HG03521 (cell line): ENCODE measurements around the gene PGM1.

ENCODE experiments used
- ATAC-seq: cut with Tn5 transposase; IDR thresholded peaks from one replicate; pipeline ENCODE4 v1.9.1; 2021; ENCODE audit warnings: mild to moderate bottlenecking, moderate library complexity; ENCODE audit not compliant: unreplicated experiment

The PGM1 gene

GRCh38 chr1:63600248-63600647 is 7.0 kb downstream of the PGM1 start:
- ATAC-seq = no peak

GRCh38 chr1:63601061-63601460 is 7.8 kb downstream of the PGM1 start:
- no peak for ATAC-seq

- ATAC-seq = no peak
These were observed 8.3 kb downstream of the PGM1 start for GRCh38 chr1:63601463-63601862.

GRCh38 chr1:63601912-63602311 is 8.7 kb downstream of the PGM1 start:
- ATAC-seq = no peak

- ATAC-seq = no peak
These were observed 9.4 kb downstream of the PGM1 start for GRCh38 chr1:63602629-63603028.

GRCh38 chr1:63603810-63604209 is 10.6 kb downstream of the PGM1 start:
- ATAC-seq = no peak

- no peak for ATAC-seq
These were observed 14.1 kb downstream of the PGM1 start for GRCh38 chr1:63607322-63607721.

- no peak for ATAC-seq
These were observed 18.0 kb downstream of the PGM1 start for GRCh38 chr1:63611231-63611630.

GRCh38 chr1:63612564-63612963 is 19.4 kb downstream of the PGM1 start:
- ATAC-seq = no peak

- no peak for ATAC-seq
These were observed 19.8 kb downstream of the PGM1 start for GRCh38 chr1:63612971-63613370.

- no peak for ATAC-seq
These were observed 22.7 kb downstream of the PGM1 start for GRCh38 chr1:63615768-63616420.

- no peak for ATAC-seq
These were observed 24.2 kb downstream of the PGM1 start for GRCh38 chr1:63617450-63617849.

- ATAC-seq = no peak
These were observed 24.8 kb downstream of the PGM1 start for GRCh38 chr1:63618011-63618410.

- no peak for ATAC-seq
These were observed 26.3 kb downstream of the PGM1 start for GRCh38 chr1:63619558-63619957.

- no peak for ATAC-seq
These were observed 27.5 kb downstream of the PGM1 start for GRCh38 chr1:63620671-63621070.

GRCh38 chr1:63621075-63621474 is 27.9 kb downstream of the PGM1 start:
- no peak for ATAC-seq

- ATAC-seq = no peak
These were observed 28.5 kb downstream of the PGM1 start for GRCh38 chr1:63621698-63622097.

- no peak for ATAC-seq
These were observed 29.8 kb downstream of the PGM1 start for GRCh38 chr1:63622849-63623566.

- no peak for ATAC-seq
These were observed 30.7 kb downstream of the PGM1 start for GRCh38 chr1:63623952-63624351.

- ATAC-seq = no peak
These were observed 31.7 kb downstream of the PGM1 start for GRCh38 chr1:63624911-63625310.

GRCh38 chr1:63626222-63626621 is 33.0 kb downstream of the PGM1 start:
- ATAC-seq = no peak

GRCh38 chr1:63628607-63629006 is 35.4 kb downstream of the PGM1 start:
- no peak for ATAC-seq

GRCh38 chr1:63630238-63630637 is 37.0 kb downstream of the PGM1 start:
- ATAC-seq = no peak
